Body of pancreas (tissue), 4 donors: ENCODE results near the gene VPS26C.

Source experiments
- CTCF ChIP-seq, 7 experiments: fragments of 450-650 bp in 4 of 7; fragments of 200-600 bp in 3 of 7; sonication (generic) in 3 of 7; IDR thresholded peaks; one replicate each; pipeline ENCODE4 v1.5.1; 2016 to 2019; ENCODE audit warnings: antibody characterized with exemption in 7 of 7
- POLR2A ChIP-seq, 3 donors: fragments of 450-650 bp; IDR thresholded peaks; one replicate each; pipeline ENCODE4 v1.6.1; 2016; ENCODE audit warnings: antibody characterized with exemption in 3 of 3, mild to moderate bottlenecking in 2 of 3

GRCh38 chr21:37243961-37244360, 23.2 kb downstream of the VPS26C start:
- TF ChIP-seq POLR2A (IDR thresholded peaks at IDR 0.05) (no peak), CTCF (IDR thresholded peaks at IDR 0.05) (no peak)
